ENCODE measurements around the gene VOPP1. TPM values are rescaled to one million over a fixed set of nuclear protein-coding genes. Genes with fewer than 3 reads are reported as not detected.

The VOPP1 gene
- total RNA-seq, 2 experiments from 2014 or later, result 49.6 to 53.1 TPM

- H3K36me3 Mint-ChIP-seq (ENCODE audit: low read depth), result peaks cover 19% of the 10 kb centered on the region
- peaks cover 76% of the 10 kb centered on the region for H3K4me1 ChIP-seq (ENCODE audit: insufficient read depth, low read length)
- H3K27me3 Mint-ChIP-seq, result no peaks in the 10 kb centered on the region
- peaks cover 8% of the 10 kb centered on the region for H3K36me3 ChIP-seq (ENCODE audit: insufficient read depth, low read length)
- H3K27me3 ChIP-seq (ENCODE audit: control insufficient read depth in 1 of 2, insufficient read depth in 2 of 2, low read length in 2 of 2), result no peaks in the 10 kb centered on the region
- DNase-seq (peak in 3 of 14 experiments; percentile 48 to 62 (median 62)), ATAC-seq (ENCODE audit: poor library complexity) (no peak)
- CTCF ChIA-PET, result interaction anchor here (1.1 kb wide), 1 partner anchor 36 kb away, joined by 4 read pairs; no protein-coding TSS in a partner anchor
- POLR2A ChIA-PET, result interaction anchor here (1.0 to 1.7 kb wide), 2 partner anchors 37 to 101 kb away, joined by 5 to 6 read pairs; no protein-coding TSS in a partner anchor
- no peaks in the 10 kb centered on the region for H3K9me3 ChIP-seq (ENCODE audit: control insufficient read depth in 1 of 2, insufficient read depth in 1 of 2, low read length in 2 of 2)
- peak overlapping the region; percentile 81 for H3K27ac Mint-ChIP-seq
- peak overlapping the region; percentile 80 for H3K4me3 ChIP-seq (ENCODE audit: low read length)
- TF ChIP-seq CTCF (IDR thresholded peaks at IDR 0.05), result no peak
- H3K4me3 Mint-ChIP-seq, result peak overlapping the region; percentile 96
- H3K27ac ChIP-seq (ENCODE audit: low read depth in 1 of 2, low read length in 2 of 2), result peak overlapping the region; percentile 45 to 48
- no peaks in the 10 kb centered on the region for H3K9me3 Mint-ChIP-seq
- H3K4me1 Mint-ChIP-seq (ENCODE audit: low read depth), result peaks cover 83% of the 10 kb centered on the region
- intact Hi-C loops (cut with DNase I, micrococcal nuclease), result loop anchor here (2.0 to 10.0 kb wide), 9 partner anchors 13 to 812 kb away; partner anchors contain the start of genes LANCL2 (in 2 of the 2), NIPSNAP2 (in 1 of the 2), SEC61G (in 1 of the 2) and SUMF2 (in 1 of the 2)
Observed at GRCh38 chr7:55569797-55570196, 2.5 kb downstream of the VOPP1 start.

- ChIA-PET POLR2A (interaction anchor here (1.0 to 1.9 kb wide), 4 partner anchors 36 to 100 kb away, joined by 3 to 6 read pairs (median 5); no protein-coding TSS in a partner anchor), CTCF (interaction anchor here (1.7 kb wide), 1 partner anchor 24 kb away, joined by 5 read pairs; no protein-coding TSS in a partner anchor)
- peaks cover 84% of the 10 kb centered on the region for H3K4me1 Mint-ChIP-seq (ENCODE audit: low read depth)
- peak overlapping the region; percentile 81 for H3K27ac Mint-ChIP-seq
- peaks cover 19% of the 10 kb centered on the region for H3K36me3 Mint-ChIP-seq (ENCODE audit: low read depth)
- TF ChIP-seq CTCF (IDR thresholded peaks at IDR 0.05), result no peak
- no peaks in the 10 kb centered on the region for H3K27me3 Mint-ChIP-seq
- H3K4me3 ChIP-seq (ENCODE audit: low read length), result no peak overlapping the region
- intact Hi-C loops (cut with DNase I, micrococcal nuclease), result loop anchor here in 1 of 2 experiments (5.0 to 10.0 kb wide), 2 partner anchors 37 to 496 kb away; partner anchors contain the start of gene SUMF2
- H3K27ac ChIP-seq (ENCODE audit: low read depth in 1 of 2, low read length in 2 of 2), result peak overlapping the region; percentile 45 to 59
- H3K4me1 ChIP-seq (ENCODE audit: insufficient read depth, low read length), result peaks cover 76% of the 10 kb centered on the region
- no peak for ATAC-seq (ENCODE audit: poor library complexity)
- DNase-seq, result no peak
- no peaks in the 10 kb centered on the region for H3K9me3 ChIP-seq (ENCODE audit: control insufficient read depth in 1 of 2, insufficient read depth in 1 of 2, low read length in 2 of 2)
- no peaks in the 10 kb centered on the region for H3K9me3 Mint-ChIP-seq
- peaks cover 8% of the 10 kb centered on the region for H3K36me3 ChIP-seq (ENCODE audit: insufficient read depth, low read length)
- peak overlapping the region; percentile 96 for H3K4me3 Mint-ChIP-seq
- H3K27me3 ChIP-seq (ENCODE audit: control insufficient read depth in 1 of 2, insufficient read depth in 2 of 2, low read length in 2 of 2), result no peaks in the 10 kb centered on the region
Observed at GRCh38 chr7:55569269-55569663, 3.0 kb downstream of the VOPP1 start.

GRCh38 chr7:55568613-55569268, 3.6 kb downstream of the VOPP1 start:
- H3K27ac Mint-ChIP-seq, result peak overlapping the region; percentile 81
- H3K36me3 ChIP-seq (ENCODE audit: insufficient read depth, low read length), result peaks cover 8% of the 10 kb centered on the region
- H3K4me3 ChIP-seq (ENCODE audit: low read length), result no peak overlapping the region
- H3K27me3 Mint-ChIP-seq, result no peaks in the 10 kb centered on the region
- H3K27me3 ChIP-seq (ENCODE audit: control insufficient read depth in 1 of 2, insufficient read depth in 2 of 2, low read length in 2 of 2), result no peaks in the 10 kb centered on the region
- no peak for ATAC-seq (ENCODE audit: poor library complexity)
- peaks cover 75% of the 10 kb centered on the region for H3K4me1 ChIP-seq (ENCODE audit: insufficient read depth, low read length)
- H3K9me3 ChIP-seq (ENCODE audit: control insufficient read depth in 1 of 2, insufficient read depth in 1 of 2, low read length in 2 of 2), result no peaks in the 10 kb centered on the region
- peak overlapping the region; percentile 96 for H3K4me3 Mint-ChIP-seq
- peaks cover 16% of the 10 kb centered on the region for H3K36me3 Mint-ChIP-seq (ENCODE audit: low read depth)
- DNase-seq, result no peak
- intact Hi-C loops (cut with DNase I, micrococcal nuclease), result loop anchor here in 1 of 2 experiments (5.0 to 10.0 kb wide), 2 partner anchors 36 to 496 kb away; partner anchors contain the start of gene SUMF2
- ChIA-PET POLR2A (interaction anchor here (1.0 to 1.9 kb wide), 2 partner anchors 35 to 53 kb away, joined by 3 to 5 read pairs; no protein-coding TSS in a partner anchor), CTCF (interaction anchor here (0.6 to 1.7 kb wide), 3 partner anchors 10 to 25 kb away, joined by 3 to 5 read pairs (median 3); no protein-coding TSS in a partner anchor)
- peak overlapping the region; percentile 45 to 59 for H3K27ac ChIP-seq (ENCODE audit: low read depth in 1 of 2, low read length in 2 of 2)
- TF ChIP-seq CTCF (IDR thresholded peaks at IDR 0.05), result no peak
- peaks cover 84% of the 10 kb centered on the region for H3K4me1 Mint-ChIP-seq (ENCODE audit: low read depth)
- no peaks in the 10 kb centered on the region for H3K9me3 Mint-ChIP-seq

Data from CD4-positive, alpha-beta T cell (primary cell).